Stimulated activated CD4-positive, alpha-beta T cell treated with anti-CD3 and anti-CD28 coated beads, Interleukin-15, amount 100 ng/mL, for 48 hours (primary cell): ENCODE data around the gene BRPF1.
"Not testable (repeated sequence)": the region's sequence is repeated elsewhere in the genome, so short reads cannot be mapped to it uniquely, and the experiment has no call there.

Experiments used
- DNase-seq, 2 donors: peaks; one replicate each; pipeline ENCODE4 v3.0.0-alpha.2; 2020; ENCODE audit warnings: low read depth in 2 of 2

The BRPF1 gene

GRCh38 chr3:9769426-9770275 lies 38.1 kb downstream of the BRPF1 start, which contains the start of gene CAMK1:
Gene CAMK1, minus strand, starts transcription at chr3:9769947. Its CDS starts 2,198 bp downstream, at chr3:9767749.
- peak; percentile 44 to 71 for DNase-seq

- DNase-seq, result no peak
Measured at GRCh38 chr3:9770276-9770812, 38.8 kb downstream of the BRPF1 start.

- DNase-seq, result not testable (repeated sequence)
Measured at GRCh38 chr3:9771007-9771406, 39.5 kb downstream of the BRPF1 start.

GRCh38 chr3:9776896-9777693 lies 45.6 kb downstream of the BRPF1 start:
- no peak for DNase-seq

GRCh38 chr3:9777694-9778021 lies 46.1 kb downstream of the BRPF1 start:
- DNase-seq, result no peak

GRCh38 chr3:9778143-9779074 lies 46.9 kb downstream of the BRPF1 start:
- peak; percentile 57 to 70 for DNase-seq

- DNase-seq, result no peak
Measured at GRCh38 chr3:9779075-9779593, 47.6 kb downstream of the BRPF1 start.

GRCh38 chr3:9779721-9780457 lies 48.4 kb downstream of the BRPF1 start:
- DNase-seq, result no peak

GRCh38 chr3:9780458-9780812 lies 48.9 kb downstream of the BRPF1 start:
- no peak for DNase-seq

GRCh38 chr3:9780910-9781309 lies 49.4 kb downstream of the BRPF1 start:
- DNase-seq, result no peak

GRCh38 chr3:9781551-9781950 lies 50.0 kb downstream of the BRPF1 start:
- no peak for DNase-seq

GRCh38 chr3:9781978-9782603 lies 50.6 kb downstream of the BRPF1 start:
- DNase-seq, result no peak

GRCh38 chr3:9782770-9783169 lies 51.2 kb downstream of the BRPF1 start:
- no peak for DNase-seq

GRCh38 chr3:9783954-9784353 lies 52.4 kb downstream of the BRPF1 start:
- DNase-seq, result no peak

GRCh38 chr3:9784965-9785364 lies 53.4 kb downstream of the BRPF1 start:
- no peak for DNase-seq

- DNase-seq, result no peak
Measured at GRCh38 chr3:9785602-9786001, 54.1 kb downstream of the BRPF1 start.

GRCh38 chr3:9786209-9786739 lies 54.7 kb downstream of the BRPF1 start:
- no peak for DNase-seq

GRCh38 chr3:9786825-9787669 lies 55.5 kb downstream of the BRPF1 start:
- DNase-seq, result no peak

GRCh38 chr3:9787714-9788113 lies 56.2 kb downstream of the BRPF1 start:
- DNase-seq, result peak in 1 of 2 donors; percentile 41
